ENCODE data around the gene CTNNA3.

CTNNA3 gene

GRCh38 chr10:67098461-67098860, 597.5 kb downstream of the CTNNA3 start:
- DNase-seq = no peak

DNA sequence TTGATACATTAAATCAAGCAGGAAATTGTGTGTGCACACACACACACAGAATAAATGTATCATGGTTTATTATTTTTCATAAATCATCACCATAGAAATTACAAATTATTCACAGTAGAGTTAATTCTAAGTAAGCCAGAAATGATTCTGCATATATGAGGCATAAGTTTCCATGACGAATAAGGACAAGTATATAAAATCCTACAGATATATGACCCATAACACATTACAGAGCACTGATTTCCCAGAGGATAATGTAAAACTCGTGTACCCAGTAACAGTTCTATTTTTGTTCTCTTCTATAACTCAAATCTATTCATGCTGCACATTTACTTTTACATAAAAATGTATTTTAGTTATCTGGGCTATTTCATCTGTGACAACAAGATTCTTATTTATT, 600.5 kb downstream of the CTNNA3 start:
- DNase-seq = no peak

GRCh38 chr10:67088036-67088435, 608.0 kb downstream of the CTNNA3 start:
- DNase-seq = no peak

DNA sequence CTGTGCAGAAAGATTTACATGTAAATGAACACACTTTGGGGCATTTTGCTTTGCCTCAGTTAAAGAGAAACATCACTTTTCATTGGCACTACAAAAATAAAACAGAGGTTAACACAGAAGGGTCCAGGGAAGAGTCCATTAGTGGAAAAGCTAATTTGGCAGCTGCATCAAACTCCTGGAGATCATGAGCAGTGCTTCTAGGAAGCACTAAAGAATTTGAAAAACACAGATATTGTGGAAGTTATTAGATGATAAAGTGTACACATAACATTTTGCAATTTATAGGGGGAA, 608.9 kb downstream of the CTNNA3 start:
- no peak for DNase-seq

DNA sequence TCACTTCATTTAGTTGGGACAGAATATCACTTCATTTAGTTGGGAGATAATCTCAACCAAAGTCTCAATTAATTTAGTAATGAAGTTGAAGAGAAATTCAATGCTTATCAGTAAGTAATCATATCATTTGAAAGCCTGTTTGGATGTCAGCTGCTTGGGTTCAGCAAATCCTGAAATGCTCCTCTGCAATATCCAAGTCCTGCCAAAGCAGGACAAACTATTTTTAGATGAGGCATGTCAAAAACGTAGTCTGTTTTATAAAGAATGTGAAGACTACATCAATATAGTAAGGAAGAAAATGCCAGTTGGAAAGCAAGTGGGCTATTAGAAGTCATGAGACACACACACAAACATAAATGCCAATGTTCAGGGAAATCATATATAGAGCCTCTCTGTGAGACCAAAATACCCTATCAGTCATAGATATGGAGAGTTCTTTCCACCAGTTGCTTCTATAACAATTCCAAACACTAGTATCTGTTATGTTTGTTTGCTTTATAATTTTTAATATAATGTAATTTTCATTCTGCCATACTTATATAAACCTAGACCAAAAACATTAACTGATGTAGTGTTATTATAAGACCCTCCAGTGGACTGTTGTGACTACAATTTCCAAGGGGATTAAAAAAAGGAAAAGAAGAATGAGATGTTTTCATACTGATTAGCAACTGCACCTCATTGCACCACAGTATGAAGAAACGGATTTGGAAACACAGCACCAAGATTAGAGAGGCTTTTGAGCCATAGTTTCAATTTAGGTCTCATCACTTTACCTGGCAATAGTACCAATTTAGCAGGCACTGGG, 609.5 kb downstream of the CTNNA3 start:
- no peak for DNase-seq

DNA sequence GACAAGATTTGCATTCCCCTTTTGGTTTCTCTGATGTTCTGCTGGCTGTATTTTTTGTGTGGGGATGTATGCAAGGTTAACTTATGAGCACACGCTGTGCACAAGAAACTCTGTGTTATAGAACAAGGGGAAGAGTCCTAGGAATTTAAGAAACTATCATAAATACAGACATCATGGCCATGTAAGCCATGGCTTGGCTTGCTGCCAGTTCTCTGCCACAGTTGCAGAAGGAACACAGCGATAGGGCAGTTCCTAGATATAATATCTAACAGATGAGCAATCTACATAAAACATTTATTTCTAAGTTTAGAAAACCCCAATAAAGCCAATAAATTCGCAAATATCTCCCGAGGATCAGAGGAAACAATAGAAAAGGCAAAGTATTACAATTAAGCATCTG, 616.9 kb downstream of the CTNNA3 start:
- DNase-seq = no peak

GRCh38 chr10:67077376-67077775, 618.6 kb downstream of the CTNNA3 start:
- no peak for DNase-seq

DNA sequence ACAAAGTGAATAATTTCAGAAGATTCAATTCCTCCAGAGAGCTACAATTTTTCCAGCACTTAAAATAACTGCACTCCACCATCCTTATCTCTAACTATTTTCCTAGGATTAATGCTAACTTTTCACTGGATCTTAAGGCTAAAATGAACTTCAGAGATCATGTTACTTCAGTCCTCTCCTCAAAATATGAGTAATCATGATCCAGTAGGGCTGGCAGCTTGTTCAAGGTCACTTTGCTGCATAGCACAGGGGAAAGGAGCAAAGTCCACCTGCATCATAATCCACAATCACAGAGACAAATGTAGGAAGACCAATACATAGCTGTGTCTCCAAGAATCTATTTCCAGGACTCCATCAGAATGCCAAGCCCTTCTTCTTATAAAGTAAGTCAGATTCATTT, 619.9 kb downstream of the CTNNA3 start:
- DNase-seq = no peak

DNA sequence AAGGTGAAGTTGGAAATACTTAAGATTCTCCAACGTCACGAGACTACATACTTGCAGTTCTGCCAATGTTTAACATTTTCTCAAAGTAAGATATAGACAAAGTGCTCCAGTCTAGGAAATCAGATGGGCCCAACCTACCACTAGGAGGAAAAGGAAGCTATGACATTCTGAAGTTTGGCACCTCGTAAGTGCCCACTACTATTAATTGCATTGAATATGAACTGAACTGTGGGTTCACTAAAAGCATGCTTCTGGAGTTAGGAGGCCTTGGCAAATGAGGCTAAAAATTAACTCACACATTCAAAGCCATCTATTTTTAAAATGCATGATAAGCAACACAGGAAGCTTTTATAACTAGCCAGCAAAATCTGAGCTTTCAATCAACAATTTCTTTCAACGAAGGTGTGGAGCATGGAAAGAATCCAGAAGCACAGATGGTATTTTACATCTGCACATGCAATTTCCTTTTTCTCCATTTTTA, 620.5 kb downstream of the CTNNA3 start:
- DNase-seq = no peak

DNA sequence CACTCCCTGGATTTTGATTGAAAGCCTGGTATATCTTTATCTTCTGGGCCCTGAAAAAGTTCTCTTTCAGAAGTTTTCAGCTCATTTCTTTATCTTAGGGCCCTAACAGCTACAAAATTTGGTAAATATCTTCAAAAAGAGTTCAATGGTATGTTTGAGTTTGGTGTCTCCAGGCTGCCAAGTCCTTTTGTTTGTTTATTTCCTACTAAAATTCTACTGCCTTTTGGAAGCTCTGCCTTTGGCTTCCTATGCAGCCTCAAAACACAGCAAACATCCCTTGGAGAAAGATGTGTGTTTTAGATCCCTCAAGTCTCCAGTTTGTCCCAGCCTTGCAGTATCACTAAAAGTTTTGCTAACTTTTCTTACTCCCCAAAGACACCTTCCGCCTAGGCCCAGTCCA, 623.3 kb downstream of the CTNNA3 start:
- no peak for DNase-seq

DNA sequence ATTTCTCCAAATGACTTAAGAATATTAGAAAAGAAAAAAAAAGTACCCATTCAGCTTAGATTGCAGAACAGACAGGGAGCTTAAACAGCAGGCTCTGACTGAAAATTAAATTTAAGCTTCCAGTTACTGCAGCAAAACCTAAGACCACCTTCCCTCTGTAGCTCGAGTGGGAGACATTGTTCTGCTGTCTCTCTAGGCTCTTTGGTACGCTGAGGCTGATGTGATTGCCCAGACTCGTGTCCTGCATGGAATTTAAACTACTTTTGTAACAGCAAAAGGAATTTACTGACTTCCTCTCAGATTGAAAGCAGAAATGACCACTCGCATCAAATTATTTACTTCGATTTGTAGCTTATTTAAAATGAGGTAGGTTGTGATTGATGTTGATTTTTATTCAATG, 645.6 kb downstream of the CTNNA3 start:
- DNase-seq = no peak

GRCh38 chr10:67049988-67050387, 646.0 kb downstream of the CTNNA3 start:
- no peak for DNase-seq

DNA sequence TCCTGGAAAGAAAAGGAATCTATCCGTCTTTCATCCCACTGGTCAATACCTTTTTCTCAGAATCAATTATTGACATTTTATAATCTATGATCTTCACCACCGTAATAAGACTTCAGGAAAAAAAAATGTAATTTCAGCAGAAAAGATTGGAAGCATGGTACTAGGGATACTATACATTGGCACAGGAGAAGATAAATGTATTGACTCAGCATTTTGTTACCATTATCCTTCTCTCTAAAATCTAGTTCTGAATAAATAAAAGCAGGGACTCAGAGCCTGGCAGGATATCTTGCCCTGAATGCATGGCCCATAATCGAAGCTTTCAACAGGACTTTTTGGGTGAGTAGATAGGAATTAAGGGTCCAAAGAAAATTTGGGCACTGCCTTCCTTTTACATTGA, 649.5 kb downstream of the CTNNA3 start:
- no peak for DNase-seq

DNA sequence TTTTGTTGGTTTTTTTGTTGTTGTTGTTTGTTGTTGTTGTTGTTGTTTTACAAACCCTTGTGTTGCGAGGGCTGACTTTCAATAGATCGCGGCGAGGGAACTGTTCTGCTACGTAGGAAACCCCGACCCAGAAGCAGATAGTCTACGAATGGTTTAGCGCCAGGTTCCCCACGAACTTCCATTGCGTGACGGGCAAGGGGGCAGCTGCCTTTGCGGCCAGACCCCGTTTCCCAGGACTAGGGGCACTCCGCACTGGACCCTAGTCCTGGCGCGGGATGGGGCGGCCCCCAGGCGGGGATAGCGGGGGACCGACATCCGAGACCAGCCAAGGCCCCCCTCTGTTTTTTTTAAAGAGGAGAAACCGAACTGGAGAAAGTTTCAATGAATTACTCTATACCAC, 650.6 kb downstream of the CTNNA3 start:
- DNase-seq = no peak

GRCh38 chr10:67043041-67043440, 653.0 kb downstream of the CTNNA3 start:
- no peak for DNase-seq

GRCh38 chr10:67036808-67037207, 659.2 kb downstream of the CTNNA3 start:
- no peak for DNase-seq

DNA sequence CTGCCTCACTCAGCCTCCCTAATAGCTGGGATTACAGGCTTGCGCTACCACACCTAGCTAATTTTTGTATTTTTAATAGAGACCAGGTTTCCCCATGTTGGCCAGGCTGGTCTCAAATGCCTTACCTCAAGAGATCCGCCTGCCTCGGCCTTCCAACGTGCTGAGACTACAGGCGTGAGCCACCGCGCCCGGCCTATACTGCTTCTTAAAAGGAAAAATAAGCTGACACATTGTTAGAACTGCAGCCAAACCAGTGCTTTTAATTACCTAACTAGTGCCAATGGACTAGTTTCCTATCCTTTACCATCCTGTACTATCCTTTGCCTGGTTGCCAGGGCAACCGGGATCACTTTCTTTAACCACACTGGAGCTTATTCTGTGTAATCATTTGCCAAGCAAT, 662.1 kb downstream of the CTNNA3 start:
- DNase-seq = no peak

DNA sequence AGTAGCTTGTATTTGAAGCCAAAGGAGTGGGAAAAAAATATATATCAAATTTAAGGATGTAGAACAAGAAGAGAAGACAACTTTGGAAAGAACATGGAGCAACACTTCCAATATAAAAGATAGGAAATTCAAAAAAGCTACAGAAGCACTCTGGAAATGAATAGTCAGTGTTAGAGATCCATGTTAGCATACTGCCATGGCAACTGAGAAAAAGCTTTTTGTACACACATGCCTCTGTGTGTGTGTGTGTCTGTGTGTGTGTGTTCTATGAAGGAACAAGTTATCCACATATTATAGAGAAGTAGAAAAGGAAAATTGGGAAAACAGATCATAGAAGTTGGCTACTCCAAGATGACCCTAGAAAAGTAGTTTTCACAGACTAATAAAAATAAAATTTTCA, 673.9 kb downstream of the CTNNA3 start:
- DNase-seq = no peak

DNA sequence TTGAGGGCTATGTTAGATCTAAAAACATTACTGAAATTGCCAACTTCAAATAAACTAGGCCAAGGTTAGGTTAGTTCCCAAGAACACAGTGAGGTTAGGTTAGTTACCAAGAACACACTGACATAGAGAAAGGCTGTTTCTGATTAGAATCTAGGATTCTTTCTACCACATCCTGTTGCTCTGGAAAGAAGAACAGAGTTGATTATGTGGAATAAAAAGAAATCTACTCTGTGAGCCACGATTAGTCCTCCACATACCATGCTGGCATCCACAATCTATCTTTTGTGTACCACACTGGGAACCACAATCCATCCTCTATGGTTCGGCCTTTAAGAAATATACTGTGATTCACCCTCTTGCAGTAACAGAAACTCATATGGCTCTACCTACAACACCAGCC, 678.8 kb downstream of the CTNNA3 start:
- DNase-seq = no peak

GRCh38 chr10:67015225-67015624, 680.8 kb downstream of the CTNNA3 start:
- DNase-seq = no peak

GRCh38 chr10:67011981-67012380, 684.0 kb downstream of the CTNNA3 start:
- no peak for DNase-seq

DNA sequence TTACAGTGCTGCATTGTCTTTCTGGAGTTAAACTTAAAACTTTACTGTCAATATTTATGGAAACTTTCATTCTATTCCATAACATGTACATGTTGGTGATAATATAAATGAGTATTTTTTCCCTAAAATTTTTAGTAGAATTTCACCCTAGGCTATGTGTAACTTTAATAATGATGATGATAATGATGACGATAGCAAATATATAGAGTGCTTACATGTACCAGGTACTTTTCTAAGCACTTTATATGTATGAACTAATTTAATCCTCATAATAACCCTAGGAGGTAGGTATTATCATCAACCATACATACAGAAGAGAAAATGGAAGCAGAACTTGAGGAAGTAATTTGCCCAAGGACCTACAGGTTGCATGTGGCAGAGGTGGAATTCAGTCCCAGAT, 684.5 kb downstream of the CTNNA3 start:
- no peak for DNase-seq

DNA sequence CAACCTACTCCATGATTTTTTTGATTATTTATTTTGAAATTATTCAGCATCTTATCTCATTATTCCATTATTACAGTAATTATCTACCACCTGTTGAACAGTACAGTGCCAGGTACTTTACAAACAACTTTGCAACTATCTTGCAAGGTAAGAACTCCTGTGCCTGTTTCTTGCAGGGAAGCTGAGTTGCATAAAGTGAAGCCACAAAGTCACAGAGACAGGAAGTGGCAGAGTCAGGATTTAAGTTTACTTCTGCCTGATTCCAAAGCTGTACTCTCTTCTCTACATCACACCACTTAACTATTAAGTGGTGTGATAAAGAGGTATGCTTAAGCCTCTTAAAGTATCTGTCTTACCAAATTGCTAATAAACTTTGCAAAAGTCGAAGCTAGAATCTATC, 690.0 kb downstream of the CTNNA3 start:
- DNase-seq = no peak

GRCh38 chr10:67004690-67005089, 691.3 kb downstream of the CTNNA3 start:
- no peak for DNase-seq

DNA sequence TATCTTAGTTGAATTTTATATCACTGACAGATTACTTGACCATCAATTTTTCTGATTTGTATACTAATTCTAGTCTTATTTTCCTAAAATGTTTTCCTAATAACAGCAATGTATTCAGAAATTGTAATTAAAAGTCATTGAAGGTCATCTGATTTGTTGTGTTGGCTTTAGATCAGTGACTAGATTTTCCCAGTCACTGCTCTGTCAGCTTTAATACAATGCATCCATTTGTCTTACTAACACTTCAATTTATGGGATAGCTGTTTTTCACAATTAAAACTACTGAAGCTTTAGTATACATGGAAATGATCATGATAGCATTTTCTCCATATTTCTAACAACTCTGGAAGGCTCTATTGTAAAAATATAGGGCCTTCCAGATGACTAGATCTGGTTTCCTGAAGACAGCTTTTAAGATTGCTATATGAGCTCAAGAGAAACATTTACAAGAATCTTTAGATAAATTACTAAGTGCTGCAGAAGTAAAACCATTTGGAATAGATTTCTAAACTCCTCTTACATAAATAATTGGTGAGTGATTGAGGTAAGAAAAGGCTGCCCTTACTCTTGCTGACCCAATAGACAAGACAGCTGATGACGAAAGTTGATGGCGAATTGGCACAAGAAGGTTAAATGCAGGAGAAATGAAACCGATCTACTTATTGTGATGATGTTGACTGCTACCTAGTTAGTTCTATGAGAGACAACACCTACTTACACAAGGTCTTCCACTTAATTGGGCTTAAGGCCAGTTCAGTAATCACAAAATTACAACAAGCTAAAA, 696.0 kb downstream of the CTNNA3 start:
- no peak for DNase-seq
